ENCODE data around the gene KPNA3.
"Not testable (repeated sequence)": the region's sequence is repeated elsewhere in the genome, so short reads cannot be mapped to it uniquely, and the experiment has no call there.

Gene KPNA3

DNA sequence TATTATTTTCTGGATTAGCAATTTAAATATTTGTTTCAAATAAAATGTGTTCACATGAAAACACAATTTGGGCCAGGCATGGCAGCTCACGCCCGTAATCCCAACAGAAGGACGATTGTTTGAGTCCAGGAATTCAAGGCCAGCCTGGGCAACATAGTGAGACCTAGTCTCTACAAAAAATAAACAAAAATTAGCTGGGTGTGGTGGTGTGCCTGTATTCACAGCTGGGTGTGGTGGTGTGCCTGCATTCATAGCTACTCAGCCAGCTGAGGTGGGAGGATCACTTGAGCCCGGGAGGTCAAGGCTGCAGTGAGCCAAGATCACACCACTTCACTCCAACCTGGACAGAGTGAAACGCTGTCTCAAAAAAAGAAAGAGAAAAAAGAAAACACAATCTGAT, 46.4 kb downstream of the KPNA3 start:
- no peak for DNase-seq

DNA sequence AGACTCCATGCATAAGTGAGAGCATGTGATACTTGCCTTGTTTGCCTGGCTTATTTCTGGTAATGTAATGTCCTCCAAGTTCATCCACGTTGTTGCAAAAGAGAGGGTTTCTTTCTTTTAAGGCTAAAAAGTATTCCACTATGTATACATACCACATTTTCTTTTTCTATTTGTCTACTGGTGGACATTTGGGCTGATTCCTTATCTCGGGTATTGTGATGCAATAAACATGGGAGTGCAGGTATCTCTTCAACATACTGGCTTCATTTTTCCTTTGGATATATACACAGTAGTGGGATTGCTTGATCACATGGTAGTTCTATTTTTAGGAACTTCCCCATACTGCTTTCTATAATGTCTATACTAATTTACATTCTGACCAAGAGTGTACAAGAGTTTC, 51.6 kb downstream of the KPNA3 start:
- DNase-seq: no peak

DNA sequence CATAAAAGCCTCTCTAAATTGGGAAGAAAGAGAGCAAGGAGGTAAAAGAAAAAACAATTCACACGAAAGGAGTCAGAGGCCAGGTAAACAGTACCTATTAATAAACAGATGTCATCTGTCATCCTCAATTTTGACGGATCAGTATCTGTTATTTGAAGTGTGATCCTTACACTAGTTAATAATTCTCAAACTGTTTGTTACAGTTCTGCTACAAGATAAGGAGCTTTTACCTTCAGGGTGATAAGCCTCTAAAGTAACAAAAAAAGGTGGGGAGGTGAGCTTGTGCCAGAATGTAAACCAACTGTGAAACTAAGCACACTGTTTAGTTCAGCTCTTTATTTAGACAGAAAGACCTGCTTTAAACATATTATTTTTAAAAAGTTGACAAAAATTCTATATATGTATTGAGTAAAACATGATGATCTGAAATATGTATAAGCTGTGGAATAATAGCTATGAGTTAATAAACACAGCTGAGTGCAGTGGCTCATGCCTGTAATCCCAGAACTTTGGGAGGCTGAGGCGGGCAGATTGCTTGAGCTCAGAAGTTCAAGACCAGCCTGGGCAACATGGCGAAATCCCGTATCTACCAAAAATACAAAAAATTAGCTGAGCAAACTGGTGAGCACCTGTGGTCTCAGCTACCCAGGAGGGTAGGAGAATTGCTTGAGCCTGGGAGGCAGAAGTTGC, 52.8 kb downstream of the KPNA3 start:
- no peak for DNase-seq

DNA sequence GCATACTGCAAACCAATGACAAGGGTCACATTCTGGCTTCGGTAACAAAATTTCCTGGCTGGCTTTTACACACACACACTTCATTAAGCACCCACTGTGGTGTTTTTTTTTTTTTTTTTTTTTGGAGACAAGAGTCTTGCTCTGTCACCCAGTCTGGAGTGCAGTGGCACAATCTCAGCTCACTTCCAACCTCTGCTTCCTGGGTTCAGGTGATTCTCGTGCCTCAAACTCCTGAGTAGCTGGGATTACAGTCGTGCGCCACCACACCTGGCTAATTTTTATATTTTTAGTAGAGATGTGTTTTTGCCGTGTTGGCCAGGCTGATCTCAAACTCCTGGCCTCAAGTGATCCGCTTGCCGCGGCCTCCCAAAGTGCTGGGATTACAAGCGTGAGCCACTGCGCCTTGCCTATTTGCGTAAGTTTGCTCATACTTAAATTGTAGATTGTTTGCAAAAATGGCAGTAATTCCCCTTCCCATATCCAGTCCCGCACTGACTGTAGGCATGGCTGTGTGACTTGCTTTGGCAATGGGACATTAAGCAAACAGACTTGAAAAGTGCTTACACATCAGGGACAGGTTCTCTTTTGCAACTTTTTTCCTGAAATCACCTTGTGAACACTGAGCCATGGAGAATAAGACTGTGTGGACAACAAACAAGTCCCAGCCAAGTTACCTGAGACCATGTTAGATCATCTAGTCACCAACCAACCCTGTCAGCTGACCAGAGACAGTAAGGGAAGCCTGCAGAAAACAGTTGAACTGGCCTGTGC, 59.1 kb downstream of the KPNA3 start:
- DNase-seq: no peak

DNA sequence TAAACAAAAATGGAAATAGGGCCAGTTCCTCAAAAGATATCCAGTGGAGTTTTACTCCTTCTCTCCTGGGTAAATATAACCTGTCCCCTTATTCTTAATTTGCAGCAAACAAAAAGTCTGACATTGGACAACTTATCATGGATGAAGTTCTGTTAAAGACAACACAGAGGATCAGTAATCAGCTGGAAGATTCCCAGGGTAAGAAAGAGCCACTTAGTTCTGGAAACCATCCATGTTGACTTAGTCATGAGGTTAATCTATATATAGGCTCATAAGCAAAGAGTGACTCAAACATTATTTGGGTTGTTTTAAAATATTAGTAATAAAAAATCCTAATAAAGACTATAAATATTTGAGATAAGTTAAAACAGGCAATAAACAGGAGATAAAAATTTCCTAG, 60.7 kb downstream of the KPNA3 start:
- no peak for DNase-seq

DNA sequence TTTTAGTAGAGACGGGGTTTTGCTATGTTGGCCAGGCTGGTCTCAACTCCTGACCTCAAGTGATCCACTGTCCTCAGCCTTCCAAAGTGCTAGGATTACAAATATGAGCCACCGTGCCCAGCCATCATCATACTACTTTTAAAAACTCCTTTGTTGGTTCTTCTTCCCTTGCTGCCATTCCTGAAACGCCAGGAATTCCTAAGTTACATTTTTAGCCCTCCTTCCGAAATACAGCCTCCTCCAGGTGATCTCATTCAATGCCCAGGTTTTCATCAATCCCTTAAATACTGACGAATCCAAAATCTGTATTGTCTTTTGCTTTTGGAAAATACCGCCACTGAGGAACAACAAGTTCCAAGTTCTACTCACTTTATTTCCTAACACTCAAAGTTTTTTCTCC, 75.9 kb downstream of the KPNA3 start:
- no peak for DNase-seq

DNA sequence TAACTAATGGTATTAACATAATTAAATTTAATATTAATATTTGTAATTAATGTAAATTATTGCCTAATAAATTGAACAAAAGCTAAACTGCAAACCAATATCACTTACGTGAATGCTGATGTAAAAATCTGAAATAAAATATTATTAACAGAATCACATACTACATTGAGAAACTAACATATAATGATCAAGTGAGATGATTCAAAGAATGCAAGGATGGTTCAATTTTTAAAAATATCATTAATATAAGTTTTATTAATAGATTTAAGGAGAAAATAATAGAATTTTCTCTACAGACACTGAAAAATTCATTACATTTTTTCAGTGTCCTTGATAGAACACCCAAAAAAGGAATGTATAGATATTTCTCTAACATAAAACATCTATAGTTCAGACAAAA, 77.7 kb downstream of the KPNA3 start:
- no peak for DNase-seq

DNA sequence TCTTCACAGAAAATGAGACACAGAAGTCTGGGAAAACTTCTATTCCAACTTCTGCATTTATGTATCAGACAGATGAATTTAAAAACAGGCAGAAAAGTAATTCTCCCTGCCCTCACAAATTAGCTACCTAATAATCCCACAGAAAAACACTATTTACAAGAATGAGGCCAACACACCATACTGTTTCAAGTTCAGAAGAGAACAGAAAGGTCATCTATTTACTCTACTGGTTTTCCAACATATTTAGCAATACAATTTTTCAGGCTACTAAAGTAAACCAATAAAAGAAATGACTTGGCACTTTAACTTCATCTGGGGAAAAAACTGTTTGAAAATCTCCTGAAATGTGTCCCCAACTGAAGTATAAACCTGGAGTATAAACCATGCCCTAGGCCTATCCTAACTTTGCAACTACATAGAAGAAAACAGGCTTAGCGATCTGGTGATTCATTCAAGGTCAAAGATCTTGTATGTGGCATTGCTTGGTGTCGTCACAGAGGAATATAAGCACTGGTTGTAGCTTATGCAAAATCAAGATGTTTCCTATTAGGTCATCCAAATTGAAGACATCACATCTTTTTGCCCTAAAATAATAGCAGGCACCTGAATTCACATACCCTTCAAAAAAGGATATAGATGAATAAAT, 81.1 kb downstream of the KPNA3 start:
- DNase-seq: no peak

DNA sequence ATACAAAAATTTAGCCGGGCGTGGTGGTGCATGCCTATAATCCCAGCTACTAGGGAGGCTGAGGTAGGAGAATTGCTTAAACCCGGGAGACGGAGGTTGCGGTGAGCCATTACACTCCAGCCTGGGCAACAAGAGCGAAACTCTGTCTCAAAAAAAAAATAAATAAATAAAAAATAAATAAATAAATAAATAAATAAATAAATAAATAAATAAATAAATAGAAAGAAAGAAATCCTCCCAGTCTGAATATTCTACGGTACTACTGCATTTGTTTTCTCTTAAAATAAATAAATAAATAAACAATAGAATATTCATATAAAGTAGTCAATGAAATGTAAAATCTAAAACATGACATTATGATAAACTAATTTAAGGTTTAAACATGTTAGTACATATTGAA, 88.2 kb downstream of the KPNA3 start:
- not testable (repeated sequence) for DNase-seq

DNA sequence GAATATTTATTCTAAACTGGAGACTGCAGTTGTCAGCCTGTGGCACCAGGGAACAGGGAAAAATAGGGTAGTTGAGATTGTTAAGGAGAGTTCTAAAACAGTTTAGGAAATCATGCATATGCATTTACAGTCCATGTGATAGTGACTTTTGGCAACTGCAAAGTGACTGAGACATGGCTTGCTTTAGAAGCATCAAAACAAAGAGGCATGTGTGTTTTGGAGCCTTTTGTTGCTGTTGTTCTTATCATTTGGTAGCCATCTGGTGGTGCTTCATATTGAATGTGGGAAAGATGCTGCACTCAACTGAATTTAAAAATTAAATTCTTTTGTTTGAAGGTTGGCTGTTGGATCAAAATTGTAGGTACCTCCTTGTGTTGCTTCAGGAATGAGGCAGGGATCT, 91.0 kb downstream of the KPNA3 start:
- DNase-seq: no peak

DNA sequence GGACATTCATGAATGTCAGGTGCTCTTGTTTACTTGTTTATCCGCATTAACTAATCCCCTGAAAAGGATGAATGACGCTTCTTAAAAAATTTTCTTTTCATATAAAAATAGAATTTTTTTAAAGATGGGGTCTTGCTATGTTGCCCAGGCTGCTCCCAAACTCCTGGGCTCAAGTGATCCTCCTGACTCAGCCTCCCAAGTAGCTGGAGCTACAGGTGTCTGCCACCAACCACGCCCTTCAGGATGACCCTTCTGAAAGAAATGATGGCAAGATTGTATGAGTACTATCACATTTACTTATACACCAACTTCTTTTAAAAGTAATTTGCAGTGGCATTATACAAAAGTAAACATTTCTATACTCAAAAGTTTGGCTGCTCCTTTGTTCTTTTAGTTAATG, 95.0 kb downstream of the KPNA3 start:
- no peak for DNase-seq

DNA sequence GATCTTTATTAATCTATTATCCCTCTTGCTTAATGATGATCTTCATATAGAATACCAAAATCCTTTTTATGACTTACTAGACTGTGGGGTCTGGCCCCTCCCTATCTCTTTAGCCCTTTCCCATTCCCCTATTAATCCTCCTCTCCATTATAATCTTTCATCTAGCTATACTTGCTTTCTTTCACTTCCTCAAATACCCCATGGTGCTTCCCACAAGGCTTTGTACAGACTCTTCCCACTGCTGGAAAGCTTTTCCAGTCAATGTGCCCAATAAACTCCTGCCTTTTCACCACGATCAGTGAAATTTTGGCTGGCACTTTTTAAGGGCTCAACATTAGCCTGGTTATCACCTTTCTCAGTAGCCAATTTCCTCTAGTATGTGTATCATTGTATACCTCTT, 98.0 kb downstream of the KPNA3 start:
- DNase-seq: no peak

DNA sequence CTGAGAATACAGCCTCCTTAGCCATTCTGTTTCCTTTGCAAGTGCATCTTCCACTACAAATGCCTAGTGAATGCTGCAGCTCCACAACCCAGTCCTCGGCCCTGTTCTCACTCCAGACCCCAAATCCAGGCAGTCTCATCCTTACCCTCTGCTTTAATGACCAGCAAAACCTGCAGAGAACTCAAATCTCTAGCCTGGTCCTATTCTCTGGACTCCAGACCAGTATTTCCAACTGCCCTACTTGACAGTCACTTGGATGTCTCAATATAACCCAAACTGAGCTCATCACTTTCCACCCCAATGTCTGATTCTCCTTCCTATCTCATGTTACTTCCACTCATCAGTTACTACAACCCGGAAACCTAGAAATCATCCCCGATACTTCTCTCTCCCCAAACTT, 98.6 kb downstream of the KPNA3 start:
- DNase-seq: no peak

DNA sequence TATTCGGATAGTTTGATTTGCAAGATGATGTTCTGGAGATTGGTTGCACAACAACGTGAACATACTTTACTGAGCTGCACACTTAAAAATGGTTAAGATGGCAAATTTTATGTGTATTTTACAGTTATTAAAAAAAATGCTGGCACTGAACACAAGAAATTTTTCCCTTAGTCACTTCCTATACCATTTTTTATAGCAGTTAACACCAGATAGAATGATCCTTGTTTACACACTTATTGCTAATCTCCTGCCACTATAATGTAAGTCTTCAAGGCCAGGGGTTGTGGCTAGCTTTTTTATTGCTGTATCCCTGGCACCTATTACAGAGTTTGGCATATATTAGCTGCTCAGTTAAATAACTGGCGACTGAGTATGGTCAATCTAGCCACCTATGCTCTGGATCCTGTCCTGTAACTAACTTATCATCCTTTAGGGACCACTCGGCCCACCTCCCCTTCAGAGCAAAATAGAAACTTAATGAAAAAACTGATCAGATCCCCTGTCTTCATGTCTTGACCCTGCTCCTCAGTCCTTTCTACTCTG, 99.2 kb downstream of the KPNA3 start:
- no peak for DNase-seq

DNA sequence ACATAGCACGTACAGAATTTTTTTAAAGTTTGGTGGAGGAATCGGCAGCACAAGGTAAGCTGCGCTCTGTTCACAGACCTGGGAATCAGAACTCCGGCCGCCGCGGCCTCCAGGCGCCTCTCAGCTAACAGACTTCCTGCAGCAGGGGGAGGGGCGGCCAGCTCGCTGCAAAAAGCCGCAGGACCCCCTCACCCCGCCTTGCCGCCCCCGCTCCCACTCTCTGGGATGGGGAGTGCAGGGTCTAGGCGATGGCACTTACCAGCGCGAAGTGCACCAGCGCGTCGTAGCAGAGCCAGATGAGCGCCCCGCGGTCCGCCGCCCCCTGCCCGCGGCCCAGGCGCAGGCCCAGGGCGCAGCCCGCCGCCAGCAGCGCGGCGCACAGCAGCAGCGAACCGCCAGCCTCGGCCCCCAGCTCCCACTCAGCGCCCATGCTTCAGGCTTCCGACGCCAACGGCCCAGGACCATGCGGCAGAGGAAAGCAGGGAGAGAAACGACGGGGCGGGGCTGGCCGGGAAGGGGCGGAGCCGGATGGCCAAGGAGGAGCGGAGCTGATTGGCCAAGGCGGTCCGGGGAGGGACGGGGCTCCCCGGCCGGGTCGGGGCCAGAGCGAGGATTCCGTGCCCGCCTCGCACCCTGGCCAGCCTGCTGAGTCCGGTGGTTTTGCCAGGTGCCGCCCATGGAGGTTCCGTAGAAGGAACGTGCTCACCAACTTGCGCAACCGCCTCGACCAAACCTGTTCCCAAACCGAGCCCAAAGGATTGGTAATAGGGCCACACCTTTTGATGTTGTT, 101.3 kb downstream of the KPNA3 start, which contains the start of gene EBPL:
EBPL (minus strand) TSS at position 492 of the 790 bp plus-strand sequence; CDS start at position 430, 62 bp downstream.
- DNase-seq: peak; percentile 85 to 87

DNA sequence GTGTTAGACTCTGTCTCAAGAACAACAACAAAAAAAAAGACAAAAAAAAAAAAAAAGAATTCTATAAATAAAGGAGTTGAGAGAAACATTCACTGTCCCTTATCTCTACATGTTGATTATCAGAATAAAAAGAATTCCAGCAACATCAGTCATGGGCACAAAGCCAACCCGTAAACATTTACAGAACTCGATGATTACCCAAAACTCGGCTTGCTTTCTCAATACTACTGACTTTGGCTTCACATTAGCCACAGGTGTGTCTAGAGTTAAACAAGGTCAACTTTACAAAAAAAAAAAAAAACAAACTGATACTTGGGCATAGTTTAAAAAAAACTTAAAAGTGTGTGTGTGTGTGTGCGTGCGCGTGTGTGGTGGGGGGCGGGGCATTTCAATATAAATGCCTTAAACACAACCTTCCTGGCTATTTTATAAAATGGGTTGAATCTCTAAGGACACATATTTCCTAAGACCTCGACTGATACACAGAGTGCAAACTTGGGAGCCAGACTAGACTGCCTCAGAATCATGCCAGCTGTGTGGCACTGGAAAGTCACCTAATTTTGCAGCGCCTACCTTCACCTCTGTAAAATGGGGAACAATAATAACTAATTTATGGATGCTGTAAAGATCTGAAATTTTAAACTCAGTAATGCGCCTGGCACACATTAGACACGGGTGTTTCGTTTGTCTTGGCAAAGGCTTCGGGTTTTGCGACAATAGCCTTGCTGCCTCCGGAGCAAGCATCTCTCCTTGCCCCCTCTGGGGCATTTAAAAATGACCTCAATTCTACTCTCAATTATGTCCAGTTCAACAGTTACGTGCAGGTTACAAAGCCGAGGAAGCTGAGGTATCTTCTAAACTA, 102.1 kb downstream of the KPNA3 start:
- peak in 1 of 2 donors; percentile 7 for DNase-seq

DNA sequence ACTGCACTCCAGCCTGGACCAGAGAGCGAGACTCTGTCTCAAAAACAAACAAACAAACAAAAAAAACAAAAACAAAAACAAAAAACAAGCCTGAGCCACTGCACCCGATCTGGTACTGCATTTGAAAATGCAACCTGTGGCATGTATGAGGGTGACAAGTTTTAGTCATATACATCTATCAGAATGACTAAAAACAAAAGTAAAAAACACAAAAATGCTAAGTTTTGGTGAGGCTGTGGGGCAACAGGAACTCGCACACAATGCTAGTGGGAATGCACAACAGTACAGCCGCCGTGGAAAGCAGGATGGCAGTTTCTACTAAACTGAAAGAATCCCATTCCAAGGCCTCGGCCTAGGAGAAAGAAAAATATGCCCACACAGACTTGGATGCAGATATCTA, 109.0 kb downstream of the KPNA3 start:
- no peak for DNase-seq

DNA sequence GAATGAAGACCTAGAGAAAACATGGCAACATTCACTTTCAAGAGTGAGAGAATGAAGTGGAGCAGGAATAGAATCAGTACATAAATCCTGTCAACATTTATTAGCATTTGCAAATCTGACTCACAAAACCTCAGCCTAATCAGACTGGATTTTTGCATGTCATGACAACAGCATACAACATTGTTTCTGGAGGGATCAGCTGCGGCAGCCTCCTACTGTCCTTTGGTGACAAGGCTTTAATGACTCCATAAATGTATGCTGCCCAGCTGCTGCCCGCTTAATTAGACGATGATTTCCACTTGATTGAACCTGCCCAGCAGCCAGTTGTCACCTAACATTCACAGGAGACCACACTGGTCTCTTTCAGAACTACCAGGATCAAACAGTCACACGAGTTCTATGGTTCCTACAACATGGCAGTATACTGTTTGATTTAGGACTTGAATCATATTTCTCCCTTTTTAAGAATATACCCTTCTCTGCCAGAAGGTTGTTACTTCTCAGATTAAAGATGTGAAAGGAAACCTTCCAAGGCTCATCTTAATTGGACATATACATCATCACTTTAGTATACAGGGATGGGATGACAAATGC, 110.5 kb downstream of the KPNA3 start:
- DNase-seq: no peak

DNA sequence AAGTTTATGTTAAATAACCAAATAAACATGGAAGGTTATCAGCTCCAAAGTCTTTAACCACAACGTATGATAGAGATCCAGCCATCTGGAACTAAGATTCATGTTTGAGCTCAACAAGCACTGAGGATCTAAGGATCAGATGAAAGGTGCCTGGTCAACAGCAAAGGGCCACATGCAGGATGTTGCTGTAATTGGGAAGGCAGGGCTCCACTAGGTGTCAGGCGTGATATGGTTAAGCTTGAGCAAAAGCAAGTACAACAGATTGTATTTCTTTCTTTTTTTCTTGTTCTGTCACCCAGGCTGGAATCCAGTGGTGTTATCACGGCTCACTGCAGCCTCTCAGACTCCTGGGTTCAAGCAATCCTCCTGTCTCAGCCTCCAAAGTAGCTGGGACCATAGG, 113.2 kb downstream of the KPNA3 start:
- DNase-seq: no peak

DNA sequence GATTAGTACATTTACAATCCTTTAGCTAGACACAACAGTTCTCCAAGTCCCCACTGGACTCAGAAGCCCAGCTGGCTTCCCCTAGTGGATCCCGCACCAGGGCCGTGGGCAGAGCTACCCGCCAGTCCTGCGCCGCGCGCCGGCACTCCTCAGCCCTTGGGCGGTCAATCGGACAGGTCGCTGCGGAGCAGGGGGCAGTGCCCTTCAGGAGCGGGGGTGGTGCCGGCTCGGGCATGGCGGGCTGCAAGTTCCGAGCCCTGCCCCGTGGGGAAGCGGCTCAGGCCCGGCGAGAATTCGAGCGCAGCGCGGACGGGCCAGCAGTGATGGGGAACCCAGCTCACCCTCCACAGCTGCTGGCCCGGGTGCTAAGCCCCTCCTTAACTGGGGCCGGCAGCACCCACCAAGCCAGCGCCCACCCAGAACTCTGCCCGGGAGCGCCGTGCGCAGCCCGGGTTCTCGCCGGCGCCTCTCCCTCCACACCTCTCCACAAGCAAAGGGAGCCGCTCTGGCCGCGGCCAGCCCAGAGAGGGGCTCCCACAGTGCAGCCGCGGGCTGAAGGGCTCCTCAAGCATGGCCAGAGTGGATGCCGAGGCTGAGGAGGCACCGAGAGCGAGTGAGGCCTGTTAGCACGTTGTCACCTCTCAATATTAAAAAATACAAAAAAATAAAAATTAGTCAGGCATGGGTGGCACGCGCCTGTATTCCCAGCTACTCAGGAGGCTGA, 114.1 kb downstream of the KPNA3 start:
- no peak for DNase-seq

Measured in CD4-positive, alpha-beta T cell treated with Interleukin-4 for 1 hour (primary cell).